Ovary (tissue), 3 donors: ENCODE measurements around the gene WDR87.

Source experiments
- EP300 ChIP-seq: sonication (generic); formaldehyde crosslinking; IDR thresholded peaks from one replicate; pipeline ENCODE4 v1.6.1; 2017; ENCODE audit warnings: antibody characterized with exemption
- POLR2A ChIP-seq: fragments of 450-650 bp; IDR thresholded peaks from one replicate; pipeline ENCODE4 v1.6.1; 2017; ENCODE audit warnings: antibody characterized with exemption, mild to moderate bottlenecking, moderate library complexity
- TF ChIP-seq, protein P1 (sequence below), 3 donors: fragments of 450-650 bp in 2 of 3; fragments of 200-600 bp in 1 of 3; IDR thresholded peaks; one replicate each; pipeline versions ENCODE4 v1.5.1 to v1.8.0; 2016 to 2022; ENCODE audit warnings: antibody characterized with exemption in 3 of 3, mild to moderate bottlenecking in 1 of 3
- donor health status: DM: no; HTN: no; CAD: no.

DNA sequence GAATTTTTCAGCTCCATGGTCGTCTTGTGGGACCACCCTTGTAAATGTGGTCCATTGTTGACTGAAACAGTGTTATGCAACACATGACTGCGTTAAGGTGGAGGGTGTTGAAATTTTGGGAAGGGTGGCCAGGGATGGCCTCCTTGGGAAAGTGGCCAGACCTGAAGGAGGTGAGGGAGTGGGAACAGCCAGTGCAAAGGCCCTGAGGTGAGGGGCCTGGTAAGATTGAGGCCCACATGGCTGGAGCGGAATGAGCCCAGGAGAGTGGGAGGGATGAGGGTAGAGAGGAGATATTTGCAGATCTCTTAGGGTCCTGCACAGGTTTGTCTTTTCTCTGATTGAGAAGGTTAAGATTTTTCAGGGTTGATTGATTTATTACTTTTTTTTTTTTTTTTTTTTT, 18.8 kb upstream of the WDR87 start:
- TF ChIP-seq, protein P1, sequence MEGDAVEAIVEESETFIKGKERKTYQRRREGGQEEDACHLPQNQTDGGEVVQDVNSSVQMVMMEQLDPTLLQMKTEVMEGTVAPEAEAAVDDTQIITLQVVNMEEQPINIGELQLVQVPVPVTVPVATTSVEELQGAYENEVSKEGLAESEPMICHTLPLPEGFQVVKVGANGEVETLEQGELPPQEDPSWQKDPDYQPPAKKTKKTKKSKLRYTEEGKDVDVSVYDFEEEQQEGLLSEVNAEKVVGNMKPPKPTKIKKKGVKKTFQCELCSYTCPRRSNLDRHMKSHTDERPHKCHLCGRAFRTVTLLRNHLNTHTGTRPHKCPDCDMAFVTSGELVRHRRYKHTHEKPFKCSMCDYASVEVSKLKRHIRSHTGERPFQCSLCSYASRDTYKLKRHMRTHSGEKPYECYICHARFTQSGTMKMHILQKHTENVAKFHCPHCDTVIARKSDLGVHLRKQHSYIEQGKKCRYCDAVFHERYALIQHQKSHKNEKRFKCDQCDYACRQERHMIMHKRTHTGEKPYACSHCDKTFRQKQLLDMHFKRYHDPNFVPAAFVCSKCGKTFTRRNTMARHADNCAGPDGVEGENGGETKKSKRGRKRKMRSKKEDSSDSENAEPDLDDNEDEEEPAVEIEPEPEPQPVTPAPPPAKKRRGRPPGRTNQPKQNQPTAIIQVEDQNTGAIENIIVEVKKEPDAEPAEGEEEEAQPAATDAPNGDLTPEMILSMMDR (IDR thresholded peaks at IDR 0.05) = no peak
- no peak for TF ChIP-seq EP300
- TF ChIP-seq POLR2A = no peak
